Lung (tissue), 12 donors: ENCODE measurements around the gene TMEM202. TPM values are rescaled to one million over a fixed set of nuclear protein-coding genes. Genes with fewer than 3 reads are reported as not detected.

Experiments
- ATAC-seq: fragments of 200-7000 bp; cut with Tn5 transposase; one replicate; pipeline ENCODE4 v1.9.1; 2020; ENCODE audit warnings: moderate number of reproducible peaks; ENCODE audit not compliant: insufficient read depth, low FRiP score
- DNase-seq, 3 donors: peaks; one replicate each; pipeline ENCODE4 v3.0.0-alpha.2; 2013 to 2017
- H3K27ac ChIP-seq, 2 donors: one replicate each; pipeline ENCODE4 v1.5.1; 2013; ENCODE audit warnings: mild to moderate bottlenecking in 2 of 2, moderate library complexity in 2 of 2, control low read depth in 1 of 2, inconsistent platforms in 1 of 2, low read depth in 1 of 2, low read length in 1 of 2
- H3K27me3 ChIP-seq, 3 donors: one replicate each; pipeline ENCODE4 v1.5.1; 2013; ENCODE audit warnings: low read length in 2 of 3; ENCODE audit not compliant: control insufficient read depth in 3 of 3, insufficient read depth in 3 of 3
- H3K36me3 ChIP-seq, 4 donors: one replicate each; pipeline ENCODE4 v1.5.1; 2013; ENCODE audit warnings: low read length in 4 of 4, mild to moderate bottlenecking in 1 of 4, moderate library complexity in 1 of 4; ENCODE audit not compliant: control insufficient read depth in 4 of 4, insufficient read depth in 4 of 4
- H3K4me1 ChIP-seq, 5 donors: one replicate each; pipeline ENCODE4 v1.5.1; 2013; ENCODE audit warnings: low read length in 5 of 5, mild to moderate bottlenecking in 2 of 5, moderate library complexity in 1 of 5; ENCODE audit not compliant: control insufficient read depth in 5 of 5, insufficient read depth in 5 of 5
- H3K4me3 ChIP-seq: one replicate; pipeline ENCODE4 v1.5.1; 2013; ENCODE audit warnings: mild to moderate bottlenecking, control low read depth, moderate library complexity
- H3K9ac ChIP-seq, 2 donors: one replicate each; pipeline ENCODE4 v1.5.1; 2013; ENCODE audit warnings: low read length in 2 of 2, control low read depth in 1 of 2; ENCODE audit not compliant: insufficient read depth in 1 of 2
- H3K9me3 ChIP-seq, 4 donors: one replicate each; pipeline ENCODE4 v1.5.1; 2013; ENCODE audit warnings: low read length in 3 of 4, mild to moderate bottlenecking in 1 of 4, moderate library complexity in 1 of 4; ENCODE audit not compliant: control insufficient read depth in 4 of 4, insufficient read depth in 3 of 4
- CTCF ChIP-seq: IDR thresholded peaks from 2 replicates; pipeline ENCODE4 v1.5.1; 2012; ENCODE audit warnings: mild to moderate bottlenecking; ENCODE audit errors: control extremely low read depth, extremely low read depth
- WGBS, 2 donors: extraction: QIAGEN DNeasy Blood & Tissue Kit; methylation state at CpG; one replicate each; pipeline ENCODE4 v1.1.7; 2013; 5-methylcytosine and 5-hydroxymethylcytosine counted together
- polyA plus RNA-seq, 2 donors: library from polyadenylated mRNA; stranded (reverse); fragments of 200-250 nt; gene quantifications; one replicate each; pipeline ENCODE4 v1.2.1, GENCODE V29; 2013
- total RNA-seq, 2 donors: library from RNA; depleted of rRNA in 1 of 2; stranded (reverse); fragments of >200 nt in 1 of 2; gene quantifications; one replicate each; pipeline ENCODE4 v1.2.1, GENCODE V29; 2014 to 2021
- donor health status: control.
- donor health status: control.
- donor health status: Bipolar disorder and iron deficiency.
- donor health status: healthy.
- donor health status: DM: yes; HTN: yes; CAD: no.

Gene TMEM202
- total and polyA plus RNA-seq, 4 donors: not detected

- H3K9ac ChIP-seq: no peak overlapping the region
- DNase-seq: no peak
Measured at GRCh38 chr15:72451224-72451623, 53.1 kb downstream of the TMEM202 start.

GRCh38 chr15:72456684-72457083, 58.6 kb downstream of the TMEM202 start:
- 86 to 92% methylated on average over 7 of the region's 7 CpGs for WGBS, 2 donors
- no peak for ATAC-seq
- H3K4me1 ChIP-seq: no peaks in the 10 kb centered on the region
- no peak overlapping the region for H3K27ac ChIP-seq
- H3K36me3 ChIP-seq: no peaks in the 10 kb centered on the region
- no peak overlapping the region for H3K9ac ChIP-seq
- H3K4me3 ChIP-seq: no peak overlapping the region
- no peak for DNase-seq
- H3K27me3 ChIP-seq: no peaks in the 10 kb centered on the region
- no peaks in the 10 kb centered on the region for H3K9me3 ChIP-seq
- no peak for TF ChIP-seq CTCF

More at GRCh38 chr15:72451224-72451623, 53.1 kb downstream of the TMEM202 start:
- Histone ChIP-seq H3K9me3 (no peaks in the 10 kb centered on the region), H3K4me1 (no peaks in the 10 kb centered on the region), H3K27me3 (no peaks in the 10 kb centered on the region), H3K36me3 (no peaks in the 10 kb centered on the region), H3K4me3 (no peak overlapping the region), H3K27ac (no peak overlapping the region)
- TF ChIP-seq CTCF: no peak
- no peak for ATAC-seq
- WGBS, 2 donors: 80 to 95% methylated on average over 9 of the region's 9 CpGs

Other genes with a start within 250 kb of the TMEM202 start
- 10 to 100 TPM in 1 of 2 donors, 1 to 10 TPM in 1; 4.0 to 25.2 TPM for gene GRAMD2A, start 200.5 kb upstream of the TMEM202 start, total RNA-seq
- gene GRAMD2A, start 200.5 kb upstream of the TMEM202 start, polyA plus RNA-seq: 10 to 100 TPM in 1 of 2 donors, 1 to 10 TPM in 1; 8.4 to 13.0 TPM
- 100 to 1,000 TPM; 298 to 711 TPM for gene PKM, start 167.1 kb upstream of the TMEM202 start, total RNA-seq
- gene PKM, start 167.1 kb upstream of the TMEM202 start, polyA plus RNA-seq: 100 to 1,000 TPM; 235 to 867 TPM
- gene PARP6, start 125.8 kb upstream of the TMEM202 start, total RNA-seq: 10 to 100 TPM; 55.3 to 73.9 TPM
- 10 to 100 TPM; 33.7 to 64.5 TPM for gene PARP6, start 125.8 kb upstream of the TMEM202 start, polyA plus RNA-seq
- 1 to 10 TPM; 2.1 to 3.4 TPM for gene CELF6, start 78.1 kb upstream of the TMEM202 start, total RNA-seq
- 1 to 10 TPM; 3.4 to 6.4 TPM for gene CELF6, start 78.1 kb upstream of the TMEM202 start, polyA plus RNA-seq
- gene HEXA, start 22.3 kb upstream of the TMEM202 start, total RNA-seq: 100 to 1,000 TPM; 108 to 151 TPM
- gene HEXA, start 22.3 kb upstream of the TMEM202 start, polyA plus RNA-seq: 100 to 1,000 TPM; 114 to 156 TPM
- gene ARIH1, start 76.0 kb downstream of the TMEM202 start, total RNA-seq: 100 to 1,000 TPM; 108 to 131 TPM
- gene ARIH1, start 76.0 kb downstream of the TMEM202 start, polyA plus RNA-seq: 10 to 100 TPM; 18.8 to 23.8 TPM